Transverse colon (tissue), 4 donors: Measurements from ENCODE around the gene SDHAF3.

ENCODE experiments used
- CTCF ChIP-seq, 5 experiments: fragments of 200-600 bp in 3 of 5; fragments of 450-650 bp in 2 of 5; sonication (generic) in 3 of 5; IDR thresholded peaks; 1 replicate in 2 of 5; 2 replicates in 3 of 5; pipeline ENCODE4 v1.5.1; 2016 to 2017; ENCODE audit warnings: antibody characterized with exemption in 5 of 5, inconsistent platforms in 3 of 5, mild to moderate bottlenecking in 2 of 5, moderate library complexity in 1 of 5
- POLR2A ChIP-seq: fragments of 450-650 bp; IDR thresholded peaks from one replicate; pipeline ENCODE4 v1.6.1; 2016; ENCODE audit warnings: antibody characterized with exemption, mild to moderate bottlenecking, moderate library complexity
- POLR2AphosphoS5 ChIP-seq, 3 donors: sonication (generic); formaldehyde crosslinking; IDR thresholded peaks; one replicate each; pipeline ENCODE4 v1.6.1; 2016; ENCODE audit warnings: antibody characterized with exemption in 3 of 3

GRCh38 chr7:97128736-97129135 lies 11.2 kb downstream of the SDHAF3 start:
- TF ChIP-seq CTCF (IDR thresholded peaks at IDR 0.05) (no peak), POLR2A (no peak), POLR2AphosphoS5 (IDR thresholded peaks at IDR 0.05) (no peak)
